SK-N-MC (cell line): ENCODE measurements around the gene LIPC.

Source experiments
- DNase-seq: peaks from one replicate; pipeline ENCODE4 v3.0.0-alpha.2; 2011; ENCODE audit warnings: low read depth, low spot score
- H3K27ac ChIP-seq: fragments of 200-600 bp; sonication (generic); 2 replicates; pipeline ENCODE4 v1.5.1; 2016; ENCODE audit warnings: mixed run types
- H3K36me3 ChIP-seq: fragments of 200-600 bp; sonication (generic); 2 replicates; pipeline ENCODE4 v1.6.1; 2017; ENCODE audit warnings: antibody characterized with exemption, low read length, mixed read lengths; ENCODE audit not compliant: insufficient read depth
- H3K4me3 ChIP-seq: fragments of 200-600 bp; sonication (generic); 2 replicates; pipeline ENCODE4 v1.5.1; 2016
- H3K9ac ChIP-seq: fragments of 200-600 bp; sonication (generic); 2 replicates; pipeline ENCODE4 v1.8.0; 2017; ENCODE audit warnings: mixed run types, mixed read lengths; ENCODE audit not compliant: insufficient read length
- H3K9me3 ChIP-seq: fragments of 200-600 bp; sonication (generic); 2 replicates; pipeline ENCODE4 v1.6.1; 2017; ENCODE audit warnings: low read depth, mild to moderate bottlenecking, antibody characterized with exemption, low read length, moderate library complexity, mixed read lengths
- EZH2 ChIP-seq: fragments of 200-600 bp; sonication (generic); IDR thresholded peaks from one replicate; pipeline ENCODE4 v1.6.1; 2017; ENCODE audit warnings: antibody characterized with exemption
- FOXP2 ChIP-seq: optimal IDR thresholded peaks from 2 replicates; pipeline ENCODE3; 2011; ENCODE audit warnings: mild to moderate bottlenecking, moderate library complexity; ENCODE audit not compliant: insufficient read depth; ENCODE audit errors: extremely low read length, control extremely low read depth
- POLR2AphosphoS5 ChIP-seq: IDR thresholded peaks from 2 replicates; pipeline ENCODE4 v1.6.1; 2012; ENCODE audit warnings: mild to moderate bottlenecking, low read depth, low read length, borderline replicate concordance

The LIPC gene

DNA sequence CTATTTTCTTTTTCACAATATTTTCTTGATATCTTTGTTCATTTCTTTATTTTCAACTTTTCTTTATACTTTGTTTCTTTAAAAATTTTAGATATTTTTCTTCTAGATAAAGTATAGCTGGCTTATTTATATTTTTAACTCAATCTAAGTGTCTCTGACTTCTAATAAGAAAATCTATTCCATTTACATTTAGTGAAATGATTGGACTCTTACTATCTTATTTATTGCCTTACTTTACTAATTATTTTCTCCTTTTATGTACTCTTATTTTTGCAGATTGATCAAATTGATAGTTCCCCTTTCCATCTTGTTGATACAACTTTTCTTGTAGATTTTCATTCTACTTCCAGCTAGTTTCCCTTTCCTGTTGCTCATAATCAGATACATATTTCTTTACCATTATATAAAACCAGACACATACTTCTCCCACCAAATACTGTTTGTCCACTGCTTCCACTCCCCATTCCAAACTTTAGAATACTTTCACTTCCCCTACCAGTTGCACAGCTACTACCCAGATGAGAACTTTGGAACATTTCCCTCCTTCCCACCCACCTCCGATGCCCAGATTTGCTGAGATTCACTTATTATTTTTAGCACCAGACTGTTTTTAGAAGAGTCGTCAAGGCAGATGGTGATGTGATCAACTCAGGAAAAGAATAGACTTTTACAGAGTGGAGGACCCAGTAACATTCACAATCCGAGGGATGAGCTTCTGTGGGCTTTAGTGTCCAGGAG, 151.5 kb downstream of the LIPC start:
- H3K9me3 ChIP-seq = no peaks in the 10 kb centered on the region
- TF ChIP-seq FOXP2 = no peak
- TF ChIP-seq POLR2AphosphoS5 = no peak
- no peak for TF ChIP-seq EZH2
- no peak overlapping the region for H3K27ac ChIP-seq
- H3K9ac ChIP-seq = no peak overlapping the region
- no peak for DNase-seq
- H3K4me3 ChIP-seq = no peak overlapping the region
- H3K36me3 ChIP-seq = no peaks in the 10 kb centered on the region

- no peaks in the 10 kb centered on the region for H3K36me3 ChIP-seq
- no peak overlapping the region for H3K27ac ChIP-seq
- no peak overlapping the region for H3K4me3 ChIP-seq
- TF ChIP-seq POLR2AphosphoS5 (no peak), EZH2 (no peak)
- no peak for DNase-seq
- no peak overlapping the region for H3K9ac ChIP-seq
- no peaks in the 10 kb centered on the region for H3K9me3 ChIP-seq
Observed at GRCh38 chr15:58584789-58585461, 153.1 kb downstream of the LIPC start.

DNA sequence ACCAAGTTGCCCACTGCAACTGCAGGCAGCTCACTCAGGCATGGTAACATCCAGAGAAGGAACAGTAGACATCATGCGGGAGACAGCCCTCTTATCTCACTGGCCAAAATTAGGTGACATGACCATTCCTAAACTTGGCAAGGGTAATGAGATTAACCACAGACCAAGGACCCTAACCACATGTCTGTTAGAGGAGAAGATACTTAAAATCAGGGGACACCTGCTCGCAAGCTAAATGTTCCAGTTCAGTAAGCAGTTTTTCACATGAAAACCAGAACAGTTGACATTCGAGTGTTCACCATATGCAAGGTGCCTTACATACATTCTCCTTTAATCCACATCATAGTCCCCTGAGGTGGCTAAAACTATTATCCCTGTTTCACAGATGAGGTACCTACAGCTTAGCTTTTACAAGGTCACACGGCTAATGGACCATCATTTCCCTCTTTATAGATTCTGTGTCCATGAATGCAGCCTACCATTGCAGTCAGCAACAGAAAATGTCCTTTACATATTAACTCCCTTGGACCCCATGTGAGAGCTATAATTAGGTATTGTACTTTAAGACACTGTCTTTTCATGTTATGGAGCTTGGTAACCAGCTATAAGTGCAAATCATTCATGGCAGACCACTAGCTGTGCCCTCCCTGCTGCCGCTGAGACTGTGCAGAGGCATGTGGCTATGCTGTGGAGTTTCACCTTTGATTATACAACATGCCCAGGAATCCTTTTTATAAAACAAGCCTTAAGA, 154.1 kb downstream of the LIPC start:
- H3K36me3 ChIP-seq = no peaks in the 10 kb centered on the region
- no peak for DNase-seq
- TF ChIP-seq EZH2 (no peak), POLR2AphosphoS5 (no peak), FOXP2 (no peak)
- no peak overlapping the region for H3K27ac ChIP-seq
- H3K9ac ChIP-seq = no peak overlapping the region
- H3K4me3 ChIP-seq = no peak overlapping the region
- no peaks in the 10 kb centered on the region for H3K9me3 ChIP-seq

- Histone ChIP-seq H3K9me3 (no peaks in the 10 kb centered on the region), H3K36me3 (no peaks in the 10 kb centered on the region), H3K27ac (no peak overlapping the region), H3K9ac (no peak overlapping the region), H3K4me3 (no peak overlapping the region)
- no peak for DNase-seq
- TF ChIP-seq FOXP2 (no peak), POLR2AphosphoS5 (no peak), EZH2 (no peak)
Observed at GRCh38 chr15:58587486-58587885, 155.7 kb downstream of the LIPC start.

DNA sequence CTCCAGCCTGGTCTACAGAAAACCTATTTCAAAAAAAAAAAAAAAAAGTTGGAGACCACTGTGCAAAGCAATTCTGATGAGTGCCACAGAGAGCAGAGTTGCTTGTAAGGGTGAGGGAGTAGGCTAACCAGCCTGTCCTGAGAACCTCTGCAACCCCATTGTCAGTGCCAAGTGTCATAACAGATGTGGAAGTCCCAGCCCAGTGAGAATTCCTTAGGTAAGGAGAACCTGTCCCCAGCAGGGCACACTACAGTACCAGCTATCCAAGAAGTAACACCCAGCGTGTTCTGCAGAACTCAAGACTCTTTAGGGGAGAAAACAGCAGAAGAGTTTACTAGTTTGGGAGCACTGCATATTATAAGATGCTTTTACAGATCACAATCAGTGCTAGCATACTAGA, 156.3 kb downstream of the LIPC start:
- Histone ChIP-seq H3K9me3 (no peaks in the 10 kb centered on the region), H3K9ac (no peak overlapping the region), H3K36me3 (no peaks in the 10 kb centered on the region), H3K27ac (no peak overlapping the region), H3K4me3 (no peak overlapping the region)
- no peak for TF ChIP-seq EZH2
- TF ChIP-seq FOXP2 = no peak
- TF ChIP-seq POLR2AphosphoS5 = no peak
- DNase-seq = no peak

DNA sequence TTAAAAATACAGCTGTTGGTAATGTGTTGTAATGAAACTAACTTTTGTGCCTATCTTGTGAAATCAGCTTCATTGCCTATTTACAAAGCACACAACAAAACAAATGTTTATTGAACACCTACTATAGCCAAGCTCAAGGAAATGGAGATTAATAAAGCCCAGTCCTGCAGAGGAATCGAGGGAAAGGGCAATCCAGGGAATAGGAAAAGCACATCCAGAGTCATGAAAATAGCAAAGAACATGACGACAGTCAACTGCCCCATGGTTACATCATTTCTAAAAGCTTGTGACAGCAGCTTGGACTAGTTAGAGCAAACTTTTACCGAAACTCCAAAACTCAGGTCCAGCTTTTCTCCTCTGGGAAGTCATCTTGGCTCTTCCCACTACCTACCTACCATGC, 157.3 kb downstream of the LIPC start:
- H3K4me3 ChIP-seq = no peak overlapping the region
- no peak overlapping the region for H3K27ac ChIP-seq
- TF ChIP-seq EZH2 (no peak), FOXP2 (no peak), POLR2AphosphoS5 (no peak)
- H3K9me3 ChIP-seq = no peaks in the 10 kb centered on the region
- H3K9ac ChIP-seq = no peak overlapping the region
- DNase-seq = no peak
- no peaks in the 10 kb centered on the region for H3K36me3 ChIP-seq

GRCh38 chr15:58590236-58590635, 158.4 kb downstream of the LIPC start:
- Histone ChIP-seq H3K9ac (no peak overlapping the region), H3K36me3 (no peaks in the 10 kb centered on the region), H3K4me3 (no peak overlapping the region), H3K27ac (no peak overlapping the region), H3K9me3 (no peaks in the 10 kb centered on the region)
- DNase-seq = no peak
- no peak for TF ChIP-seq EZH2
- TF ChIP-seq POLR2AphosphoS5 = no peak
- no peak for TF ChIP-seq FOXP2

GRCh38 chr15:58590926-58591325, 159.1 kb downstream of the LIPC start:
- no peak for TF ChIP-seq FOXP2
- no peak for TF ChIP-seq EZH2
- no peak for TF ChIP-seq POLR2AphosphoS5
- no peak overlapping the region for H3K4me3 ChIP-seq
- DNase-seq = no peak
- no peaks in the 10 kb centered on the region for H3K36me3 ChIP-seq
- no peak overlapping the region for H3K9ac ChIP-seq
- no peaks in the 10 kb centered on the region for H3K9me3 ChIP-seq
- H3K27ac ChIP-seq = no peak overlapping the region
